ENCODE measurements around the gene MBTPS1.

Gene MBTPS1

DNA sequence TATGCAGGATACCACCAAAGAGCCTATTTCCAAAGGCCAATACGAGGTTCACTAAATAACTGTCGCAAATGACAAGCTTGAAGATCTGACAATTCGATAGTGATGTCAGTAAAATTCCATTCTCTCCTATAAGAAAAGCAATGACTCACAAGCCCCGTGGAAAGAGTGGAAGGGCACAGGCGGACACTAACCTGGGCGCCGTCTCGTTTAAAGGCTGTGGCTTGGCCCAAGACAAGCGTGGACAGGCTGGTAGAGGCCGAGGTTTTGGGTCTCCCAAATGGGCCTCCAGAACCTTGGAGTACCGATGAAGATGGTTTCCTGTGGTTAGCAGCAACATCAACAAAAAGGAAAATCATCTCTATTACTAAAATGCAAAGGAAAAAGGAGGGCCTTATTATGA is 57.6 kb downstream of the MBTPS1 start:
- TF ChIP-seq EZH2phosphoT487 (IDR thresholded peaks at IDR 0.05; ENCODE audit: low read depth) = no peak
- TF ChIP-seq, protein P1, sequence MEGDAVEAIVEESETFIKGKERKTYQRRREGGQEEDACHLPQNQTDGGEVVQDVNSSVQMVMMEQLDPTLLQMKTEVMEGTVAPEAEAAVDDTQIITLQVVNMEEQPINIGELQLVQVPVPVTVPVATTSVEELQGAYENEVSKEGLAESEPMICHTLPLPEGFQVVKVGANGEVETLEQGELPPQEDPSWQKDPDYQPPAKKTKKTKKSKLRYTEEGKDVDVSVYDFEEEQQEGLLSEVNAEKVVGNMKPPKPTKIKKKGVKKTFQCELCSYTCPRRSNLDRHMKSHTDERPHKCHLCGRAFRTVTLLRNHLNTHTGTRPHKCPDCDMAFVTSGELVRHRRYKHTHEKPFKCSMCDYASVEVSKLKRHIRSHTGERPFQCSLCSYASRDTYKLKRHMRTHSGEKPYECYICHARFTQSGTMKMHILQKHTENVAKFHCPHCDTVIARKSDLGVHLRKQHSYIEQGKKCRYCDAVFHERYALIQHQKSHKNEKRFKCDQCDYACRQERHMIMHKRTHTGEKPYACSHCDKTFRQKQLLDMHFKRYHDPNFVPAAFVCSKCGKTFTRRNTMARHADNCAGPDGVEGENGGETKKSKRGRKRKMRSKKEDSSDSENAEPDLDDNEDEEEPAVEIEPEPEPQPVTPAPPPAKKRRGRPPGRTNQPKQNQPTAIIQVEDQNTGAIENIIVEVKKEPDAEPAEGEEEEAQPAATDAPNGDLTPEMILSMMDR (IDR thresholded peaks at IDR 0.05; ENCODE audit: low read depth, low read length) = no peak
- Histone ChIP-seq H3K27me3 (ENCODE audit: low read depth, low read length) (no peaks in the 10 kb centered on the region), H3K9me3 (ENCODE audit: insufficient read depth, low read length) (no peaks in the 10 kb centered on the region), H3K4me1 (ENCODE audit: low read length) (no peaks in the 10 kb centered on the region), H3K9ac (ENCODE audit: low read length) (no peak overlapping the region), H3K36me3 (replicated peaks; ENCODE audit: low read depth, low read length) (peaks cover 44% of the 10 kb centered on the region), H3K27ac (ENCODE audit: low read length) (no peak overlapping the region), H4K20me1 (ENCODE audit: insufficient read depth, low read length) (no peaks in the 10 kb centered on the region), H3K79me2 (ENCODE audit: low read length) (no peaks in the 10 kb centered on the region), H3K4me2 (ENCODE audit: low read length) (no peak overlapping the region), H2AFZ (ENCODE audit: low read depth, low read length) (no peak overlapping the region), H3K4me3 (ENCODE audit: low read length) (no peak overlapping the region)

- H3K9ac ChIP-seq (ENCODE audit: low read length) = no peak overlapping the region
- H3K27me3 ChIP-seq (ENCODE audit: low read depth, low read length) = no peaks in the 10 kb centered on the region
- H3K79me2 ChIP-seq (ENCODE audit: low read length) = no peaks in the 10 kb centered on the region
- no peaks in the 10 kb centered on the region for H3K4me1 ChIP-seq (ENCODE audit: low read length)
- no peak overlapping the region for H3K4me3 ChIP-seq (ENCODE audit: low read length)
- no peak overlapping the region for H3K27ac ChIP-seq (ENCODE audit: low read length)
- TF ChIP-seq, protein P1 (IDR thresholded peaks at IDR 0.05; ENCODE audit: low read depth, low read length) = no peak
- TF ChIP-seq EZH2phosphoT487 (IDR thresholded peaks at IDR 0.05; ENCODE audit: low read depth) = no peak
- H3K36me3 ChIP-seq (replicated peaks; ENCODE audit: low read depth, low read length) = peaks cover 42% of the 10 kb centered on the region
- no peak overlapping the region for H2AFZ ChIP-seq (ENCODE audit: low read depth, low read length)
- no peaks in the 10 kb centered on the region for H3K9me3 ChIP-seq (ENCODE audit: insufficient read depth, low read length)
- no peak overlapping the region for H3K4me2 ChIP-seq (ENCODE audit: low read length)
- no peaks in the 10 kb centered on the region for H4K20me1 ChIP-seq (ENCODE audit: insufficient read depth, low read length)
Observed at GRCh38 chr16:84058664-84059063, 58.1 kb downstream of the MBTPS1 start.

- Histone ChIP-seq H3K9me3 (ENCODE audit: insufficient read depth, low read length) (no peaks in the 10 kb centered on the region), H2AFZ (ENCODE audit: low read depth, low read length) (no peak overlapping the region), H4K20me1 (ENCODE audit: insufficient read depth, low read length) (no peaks in the 10 kb centered on the region), H3K79me2 (ENCODE audit: low read length) (no peaks in the 10 kb centered on the region), H3K4me2 (ENCODE audit: low read length) (no peak overlapping the region), H3K27ac (ENCODE audit: low read length) (no peak overlapping the region), H3K27me3 (ENCODE audit: low read depth, low read length) (no peaks in the 10 kb centered on the region), H3K9ac (ENCODE audit: low read length) (no peak overlapping the region), H3K36me3 (replicated peaks; ENCODE audit: low read depth, low read length) (peaks cover 41% of the 10 kb centered on the region), H3K4me1 (ENCODE audit: low read length) (no peaks in the 10 kb centered on the region), H3K4me3 (ENCODE audit: low read length) (no peak overlapping the region)
- TF ChIP-seq, protein P1 (IDR thresholded peaks at IDR 0.05; ENCODE audit: low read depth, low read length) = no peak
- no peak for TF ChIP-seq EZH2phosphoT487 (IDR thresholded peaks at IDR 0.05; ENCODE audit: low read depth)
Observed at GRCh38 chr16:84058211-84058610, 58.5 kb downstream of the MBTPS1 start.

GRCh38 chr16:84056933-84057332 is 59.8 kb downstream of the MBTPS1 start:
- Histone ChIP-seq H3K4me1 (ENCODE audit: low read length) (no peaks in the 10 kb centered on the region), H3K27me3 (ENCODE audit: low read depth, low read length) (no peaks in the 10 kb centered on the region), H3K4me2 (ENCODE audit: low read length) (no peak overlapping the region), H3K4me3 (ENCODE audit: low read length) (no peak overlapping the region), H2AFZ (ENCODE audit: low read depth, low read length) (no peak overlapping the region), H3K79me2 (ENCODE audit: low read length) (no peaks in the 10 kb centered on the region), H3K9ac (ENCODE audit: low read length) (no peak overlapping the region), H3K9me3 (ENCODE audit: insufficient read depth, low read length) (no peaks in the 10 kb centered on the region), H3K27ac (ENCODE audit: low read length) (no peak overlapping the region), H4K20me1 (ENCODE audit: insufficient read depth, low read length) (no peaks in the 10 kb centered on the region), H3K36me3 (replicated peaks; ENCODE audit: low read depth, low read length) (peaks cover 33% of the 10 kb centered on the region)
- TF ChIP-seq EZH2phosphoT487 (IDR thresholded peaks at IDR 0.05; ENCODE audit: low read depth) = no peak
- TF ChIP-seq, protein P1 (IDR thresholded peaks at IDR 0.05; ENCODE audit: low read depth, low read length) = no peak
